PC-9 (cell line): ENCODE measurements around the gene SPDYE18.
"Not testable (repeated sequence)": the region's sequence is repeated elsewhere in the genome, so short reads cannot be mapped to it uniquely, and the experiment has no call there.

Experiments used
- EZH2 ChIP-seq: fragments of 200-600 bp; sonication (generic); IDR thresholded peaks from 2 replicates; pipeline ENCODE4 v1.8.0; 2017; ENCODE audit warnings: antibody characterized with exemption, low read depth
- TF ChIP-seq, protein P1 (sequence below): fragments of 200-600 bp; sonication (generic); conservative IDR thresholded peaks from 2 replicates; pipeline ENCODE4 v1.6.1; 2017; ENCODE audit warnings: mixed run types, antibody characterized with exemption, mild to moderate bottlenecking, moderate library complexity

DNA sequence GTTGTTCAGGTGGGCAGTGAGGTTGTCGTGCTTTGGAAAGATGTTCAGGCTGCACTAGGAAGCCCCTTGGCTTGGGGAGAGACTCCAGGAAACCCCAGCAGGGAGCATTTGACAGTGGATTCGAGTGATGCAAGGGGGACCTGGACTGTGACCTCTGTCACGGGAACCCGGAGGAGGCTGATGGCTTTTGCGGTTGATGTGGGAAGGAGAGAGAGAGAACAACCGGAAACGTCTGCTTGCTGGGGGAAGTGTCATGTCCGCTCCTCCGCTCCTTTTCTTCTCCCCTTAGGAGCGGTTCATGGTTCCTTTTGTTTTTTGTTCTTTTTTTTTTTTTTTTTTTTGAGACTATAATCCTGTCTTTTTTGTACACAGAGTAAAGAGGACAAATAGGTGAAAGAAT, 36.0 kb downstream of the SPDYE18 start:
- TF ChIP-seq, protein P1, sequence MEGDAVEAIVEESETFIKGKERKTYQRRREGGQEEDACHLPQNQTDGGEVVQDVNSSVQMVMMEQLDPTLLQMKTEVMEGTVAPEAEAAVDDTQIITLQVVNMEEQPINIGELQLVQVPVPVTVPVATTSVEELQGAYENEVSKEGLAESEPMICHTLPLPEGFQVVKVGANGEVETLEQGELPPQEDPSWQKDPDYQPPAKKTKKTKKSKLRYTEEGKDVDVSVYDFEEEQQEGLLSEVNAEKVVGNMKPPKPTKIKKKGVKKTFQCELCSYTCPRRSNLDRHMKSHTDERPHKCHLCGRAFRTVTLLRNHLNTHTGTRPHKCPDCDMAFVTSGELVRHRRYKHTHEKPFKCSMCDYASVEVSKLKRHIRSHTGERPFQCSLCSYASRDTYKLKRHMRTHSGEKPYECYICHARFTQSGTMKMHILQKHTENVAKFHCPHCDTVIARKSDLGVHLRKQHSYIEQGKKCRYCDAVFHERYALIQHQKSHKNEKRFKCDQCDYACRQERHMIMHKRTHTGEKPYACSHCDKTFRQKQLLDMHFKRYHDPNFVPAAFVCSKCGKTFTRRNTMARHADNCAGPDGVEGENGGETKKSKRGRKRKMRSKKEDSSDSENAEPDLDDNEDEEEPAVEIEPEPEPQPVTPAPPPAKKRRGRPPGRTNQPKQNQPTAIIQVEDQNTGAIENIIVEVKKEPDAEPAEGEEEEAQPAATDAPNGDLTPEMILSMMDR = not testable (repeated sequence)
- TF ChIP-seq EZH2 = not testable (repeated sequence)
